HFF-Myc (cell line): ENCODE measurements around the gene HTR2B.

ENCODE experiments used
- DNase-seq: peaks from one replicate; pipeline ENCODE4 v3.0.0-alpha.2; 2011; ENCODE audit warnings: low read depth; ENCODE audit errors: extremely low read depth
- H3K4me3 ChIP-seq: replicated peaks from 2 replicates; pipeline ENCODE4 v1.5.1; 2011; ENCODE audit warnings: low read depth, mild to moderate bottlenecking, control low read depth, low read length
- TF ChIP-seq, protein P1 (sequence below): IDR thresholded peaks from 2 replicates; pipeline ENCODE4 v1.5.1; 2012; ENCODE audit warnings: mild to moderate bottlenecking, low read depth, low read length, control low read depth; ENCODE audit errors: missing control alignments

Gene HTR2B

DNA sequence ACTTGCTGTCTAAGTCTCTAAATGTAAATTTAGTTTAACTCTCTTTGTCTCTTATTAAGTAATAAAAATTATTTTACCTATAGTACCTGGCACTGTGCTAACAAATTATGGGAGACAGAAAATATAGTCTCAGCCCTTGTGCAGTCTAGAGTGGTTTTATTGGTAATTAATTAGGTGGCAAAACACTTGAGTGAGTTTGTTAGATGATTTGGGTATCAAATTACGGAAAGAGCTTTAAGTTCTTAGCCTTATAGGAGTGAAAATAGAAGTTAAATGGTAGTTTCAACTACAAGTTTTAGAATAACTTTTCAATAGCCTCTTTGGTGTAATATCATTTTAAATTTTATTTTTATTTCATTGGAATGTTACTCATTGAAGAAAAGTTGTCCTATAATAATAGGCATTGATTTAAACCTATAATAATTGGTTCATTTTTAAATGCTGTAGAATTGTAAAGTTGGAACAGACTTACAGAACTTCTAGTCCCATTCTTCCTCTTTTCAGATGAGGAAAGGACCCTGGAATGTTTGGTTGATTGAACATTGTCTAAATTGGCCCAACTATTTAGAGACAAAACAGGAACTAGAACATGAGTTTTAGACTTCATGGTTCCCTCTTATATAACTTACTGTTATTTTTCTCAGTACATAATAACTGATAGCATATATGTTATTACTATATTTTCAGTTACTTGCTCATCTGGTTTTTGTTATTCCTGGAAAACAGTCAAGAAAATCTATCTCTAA lies 10.2 kb upstream of the HTR2B start:
- no peak for DNase-seq
- TF ChIP-seq, protein P1, sequence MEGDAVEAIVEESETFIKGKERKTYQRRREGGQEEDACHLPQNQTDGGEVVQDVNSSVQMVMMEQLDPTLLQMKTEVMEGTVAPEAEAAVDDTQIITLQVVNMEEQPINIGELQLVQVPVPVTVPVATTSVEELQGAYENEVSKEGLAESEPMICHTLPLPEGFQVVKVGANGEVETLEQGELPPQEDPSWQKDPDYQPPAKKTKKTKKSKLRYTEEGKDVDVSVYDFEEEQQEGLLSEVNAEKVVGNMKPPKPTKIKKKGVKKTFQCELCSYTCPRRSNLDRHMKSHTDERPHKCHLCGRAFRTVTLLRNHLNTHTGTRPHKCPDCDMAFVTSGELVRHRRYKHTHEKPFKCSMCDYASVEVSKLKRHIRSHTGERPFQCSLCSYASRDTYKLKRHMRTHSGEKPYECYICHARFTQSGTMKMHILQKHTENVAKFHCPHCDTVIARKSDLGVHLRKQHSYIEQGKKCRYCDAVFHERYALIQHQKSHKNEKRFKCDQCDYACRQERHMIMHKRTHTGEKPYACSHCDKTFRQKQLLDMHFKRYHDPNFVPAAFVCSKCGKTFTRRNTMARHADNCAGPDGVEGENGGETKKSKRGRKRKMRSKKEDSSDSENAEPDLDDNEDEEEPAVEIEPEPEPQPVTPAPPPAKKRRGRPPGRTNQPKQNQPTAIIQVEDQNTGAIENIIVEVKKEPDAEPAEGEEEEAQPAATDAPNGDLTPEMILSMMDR = no peak
- H3K4me3 ChIP-seq = no peak overlapping the region

DNA sequence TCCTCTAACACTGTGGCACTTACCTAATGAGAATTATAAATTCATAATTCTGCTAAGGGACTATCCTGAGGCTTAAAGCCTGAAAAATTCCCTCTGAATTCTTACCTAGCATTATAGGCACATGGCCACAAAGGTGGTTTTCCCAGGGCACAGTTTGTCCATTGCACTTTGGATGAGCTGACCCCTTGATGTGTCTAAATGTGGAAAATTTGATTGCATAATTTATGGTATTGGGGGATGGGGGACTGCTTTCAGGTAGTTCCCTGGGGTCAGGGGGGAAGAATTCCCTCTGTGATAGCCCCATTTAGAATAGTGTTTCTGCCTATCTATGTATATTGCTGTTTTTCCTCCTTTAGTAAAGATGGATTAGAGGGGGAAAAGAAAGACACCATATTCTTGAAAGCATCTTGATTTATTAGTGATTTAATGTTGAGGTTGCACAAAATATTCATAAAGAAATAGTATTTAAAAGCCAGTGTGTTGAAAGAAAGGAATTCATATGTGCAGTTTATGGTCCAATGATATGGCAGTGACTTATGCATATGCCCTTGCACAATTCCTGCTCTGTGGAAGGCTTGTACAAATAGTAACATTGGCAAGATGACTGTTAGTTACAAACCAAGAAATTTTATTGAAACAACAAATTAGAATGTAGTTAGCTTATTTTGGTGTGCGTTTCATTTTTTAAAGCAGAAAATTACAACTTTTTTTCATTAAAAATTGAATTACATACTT lies 8.7 kb upstream of the HTR2B start:
- no peak overlapping the region for H3K4me3 ChIP-seq
- TF ChIP-seq, protein P1 = no peak
- no peak for DNase-seq

DNA sequence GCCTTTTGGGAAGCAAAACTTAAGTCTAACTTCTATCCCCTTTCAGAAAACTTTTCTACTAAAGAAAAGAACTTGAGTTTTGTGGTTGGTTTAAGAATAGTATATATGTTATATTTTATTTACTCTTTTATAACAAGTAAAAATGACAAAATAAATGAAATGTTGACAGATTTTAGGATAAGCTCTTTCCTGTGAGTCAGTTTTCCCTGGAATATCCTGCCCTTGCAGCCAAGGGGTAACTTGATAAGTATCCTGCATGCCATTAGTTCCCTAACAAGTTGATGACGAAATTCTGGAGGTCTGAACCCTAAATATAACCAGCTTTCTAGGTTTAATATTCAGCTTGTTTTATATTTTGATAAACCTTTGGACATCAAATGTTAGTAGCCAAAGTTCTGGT lies 7.3 kb upstream of the HTR2B start:
- TF ChIP-seq, protein P1 = no peak
- H3K4me3 ChIP-seq = no peak overlapping the region
- DNase-seq = peak; percentile 50

DNA sequence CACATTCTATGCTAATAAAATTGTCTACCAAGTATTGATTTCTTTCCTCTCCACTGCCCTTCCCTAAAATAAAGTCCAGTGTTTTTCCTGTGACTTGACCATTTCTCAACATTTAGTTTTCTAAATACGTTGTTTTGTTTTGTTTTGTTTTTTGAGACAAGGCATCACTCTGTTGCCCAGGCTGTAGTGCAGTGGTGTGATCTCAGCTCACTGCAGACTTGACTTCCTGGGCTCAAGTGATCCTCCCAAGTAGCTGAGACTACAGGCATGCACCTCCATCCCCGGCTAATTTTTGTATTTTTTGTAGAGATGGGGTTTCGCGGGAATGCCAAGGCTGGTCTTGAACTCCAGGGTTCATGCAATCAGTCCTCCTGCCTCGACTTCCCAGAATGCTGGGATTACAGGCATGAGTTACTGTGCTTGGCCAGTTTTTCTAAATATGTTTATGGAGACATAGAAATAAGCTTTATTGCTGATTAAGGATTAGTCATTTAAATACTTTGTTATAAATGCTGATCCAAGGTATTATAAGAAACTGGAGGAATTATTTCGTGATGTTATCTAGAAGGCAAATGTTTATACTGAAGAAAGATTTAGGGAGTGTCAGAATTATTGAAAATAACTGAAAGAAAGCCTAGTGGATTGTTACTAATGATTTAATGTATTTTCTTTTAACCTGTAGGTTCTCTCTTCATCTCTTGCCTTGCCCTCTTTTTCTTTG lies 5.7 kb upstream of the HTR2B start:
- no peak overlapping the region for H3K4me3 ChIP-seq
- no peak for DNase-seq
- TF ChIP-seq, protein P1 = no peak

DNA sequence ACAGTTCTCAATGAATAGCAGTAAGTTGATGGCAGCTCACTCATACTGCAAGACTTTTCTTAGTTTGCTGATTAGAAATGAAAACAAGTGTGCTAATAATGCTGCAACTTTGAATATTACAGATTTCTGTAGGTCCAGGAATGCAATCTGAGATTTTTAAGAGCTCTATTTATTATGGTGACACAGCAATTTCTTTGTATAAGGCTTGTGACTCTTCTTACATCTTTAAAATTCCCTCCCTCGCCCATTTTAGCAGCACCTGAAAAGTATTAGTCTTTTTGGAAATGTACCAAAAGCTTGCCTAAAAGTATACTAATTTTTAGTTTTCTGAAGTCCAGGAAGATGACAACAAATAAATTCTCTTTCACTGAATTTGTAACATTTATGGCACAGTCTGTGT lies 4.4 kb upstream of the HTR2B start:
- TF ChIP-seq, protein P1 = no peak
- H3K4me3 ChIP-seq = no peak overlapping the region

DNA sequence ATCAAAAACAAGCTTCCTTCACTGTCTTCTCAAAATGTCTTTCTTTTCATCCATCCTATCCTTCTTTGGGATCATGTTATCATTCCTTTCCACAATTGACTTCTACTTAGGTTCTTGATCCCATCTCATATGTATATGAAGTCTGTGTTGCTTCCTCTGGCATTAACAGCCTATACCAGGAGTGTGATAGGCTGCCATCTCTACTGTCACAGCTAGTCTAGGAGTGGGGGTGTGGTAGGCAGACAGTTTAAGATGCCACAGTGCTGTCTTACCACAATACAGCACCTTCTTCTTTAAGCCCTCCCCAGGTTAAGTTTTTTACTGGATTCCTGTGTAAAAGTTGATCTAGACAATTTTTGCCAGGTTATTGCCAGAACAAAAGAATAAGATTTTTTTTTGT lies 3.7 kb upstream of the HTR2B start:
- TF ChIP-seq, protein P1 = no peak
- no peak for DNase-seq
- H3K4me3 ChIP-seq = no peak overlapping the region

More for the DNA sequence above, 4.4 kb upstream of the HTR2B start:
- DNase-seq = no peak
